Measurements from ENCODE around the gene GPR146.

The GPR146 gene

DNA sequence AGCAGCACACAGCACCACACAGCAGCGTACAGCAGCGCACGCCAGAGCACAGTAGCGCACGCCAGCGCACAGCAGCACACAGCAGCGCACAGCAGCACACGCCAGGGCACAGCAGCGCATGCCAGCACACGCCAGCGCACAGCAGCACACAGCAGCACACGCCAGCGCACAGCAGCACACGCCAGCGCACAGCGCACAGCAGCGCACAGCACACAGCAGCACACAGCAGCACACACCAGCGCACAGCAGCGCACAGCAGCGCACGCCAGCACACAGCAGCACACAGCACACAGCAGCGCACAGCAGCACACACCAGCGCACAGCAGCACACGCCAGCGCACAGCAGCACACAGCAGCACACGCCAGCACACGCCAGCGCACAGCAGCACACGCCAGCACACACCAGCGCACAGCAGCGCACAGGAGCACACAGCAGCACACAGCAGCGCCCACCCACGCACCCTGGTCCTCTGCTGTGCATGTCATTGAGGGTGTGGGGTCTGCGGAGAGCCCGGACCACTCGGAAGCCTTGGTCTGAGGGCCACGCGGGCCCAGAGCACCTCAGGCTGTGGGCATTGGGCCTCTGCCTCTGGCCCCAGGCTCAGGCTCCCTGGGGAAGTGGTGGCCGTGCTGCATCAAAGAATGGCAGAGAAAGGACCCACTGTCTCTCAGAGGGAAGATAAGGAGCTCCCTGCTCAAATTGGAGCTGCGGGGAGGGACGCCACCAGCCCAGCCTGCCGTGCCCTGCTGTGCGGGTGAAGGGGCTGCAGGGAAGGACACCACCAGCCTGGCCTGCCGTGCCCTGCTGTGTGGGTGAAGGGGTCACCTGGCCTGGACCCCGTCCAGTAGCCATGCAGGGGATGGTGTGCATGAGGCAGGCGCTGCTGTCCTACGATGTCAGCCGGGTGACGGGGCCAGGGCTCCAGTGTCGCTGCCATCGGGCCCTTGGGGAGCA, 27.5 kb upstream of the GPR146 start:
- Histone ChIP-seq H2AFZ (ENCODE audit: low read depth, low read length) (no peak overlapping the region), H3K4me1 (ENCODE audit: insufficient read depth, low read length) (peaks cover 9% of the 10 kb centered on the region), H3K4me3 (ENCODE audit: low read length) (no peak overlapping the region), H3K36me3 (ENCODE audit: insufficient read depth, low read length) (peaks cover 31% of the 10 kb centered on the region), H3K27me3 (ENCODE audit: insufficient read depth, low read length) (no peaks in the 10 kb centered on the region), H3K9me3 (ENCODE audit: low read length) (peaks cover 12% of the 10 kb centered on the region)

DNA sequence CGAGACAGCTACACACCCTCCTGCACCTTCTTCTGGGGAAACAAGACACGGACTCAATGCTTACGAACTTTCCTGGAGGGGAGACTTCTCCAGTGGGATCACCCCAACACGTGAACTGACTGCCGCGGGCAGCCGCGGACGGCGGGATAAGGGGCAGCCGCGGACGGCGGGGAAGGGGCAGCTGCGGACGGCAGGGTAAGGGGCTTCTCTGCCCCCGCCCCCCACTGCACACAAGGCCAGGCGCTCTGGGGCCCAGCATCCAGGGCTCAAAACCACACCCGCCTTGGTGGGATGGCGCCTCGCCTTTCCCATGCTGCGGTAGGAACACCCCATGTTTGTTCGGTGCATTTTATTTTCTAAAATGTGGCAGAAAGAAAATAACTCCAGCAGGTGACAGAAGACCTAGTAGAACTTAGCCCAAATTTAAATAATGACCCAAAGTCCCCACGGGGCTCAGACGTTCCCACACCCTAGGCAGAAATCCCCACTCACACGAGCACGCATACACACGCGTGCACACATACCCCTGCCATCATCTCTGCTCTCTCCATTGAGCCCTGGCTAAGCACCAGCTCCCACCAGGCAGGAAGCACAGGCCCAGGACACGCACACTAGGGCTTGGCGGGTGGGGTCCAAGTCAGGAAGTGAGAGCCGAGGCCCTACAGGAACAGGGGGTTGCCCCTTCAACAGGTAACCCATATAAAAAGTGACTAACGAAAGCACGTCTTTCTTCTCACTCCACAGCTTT, 26.6 kb upstream of the GPR146 start:
- Histone ChIP-seq H3K36me3 (ENCODE audit: insufficient read depth, low read length) (peaks cover 40% of the 10 kb centered on the region), H3K4me1 (ENCODE audit: insufficient read depth, low read length) (peaks cover 9% of the 10 kb centered on the region), H3K4me3 (ENCODE audit: low read length) (no peak overlapping the region), H3K9me3 (ENCODE audit: low read length) (peaks cover 18% of the 10 kb centered on the region), H2AFZ (ENCODE audit: low read depth, low read length) (no peak overlapping the region), H3K27me3 (ENCODE audit: insufficient read depth, low read length) (no peaks in the 10 kb centered on the region)

DNA sequence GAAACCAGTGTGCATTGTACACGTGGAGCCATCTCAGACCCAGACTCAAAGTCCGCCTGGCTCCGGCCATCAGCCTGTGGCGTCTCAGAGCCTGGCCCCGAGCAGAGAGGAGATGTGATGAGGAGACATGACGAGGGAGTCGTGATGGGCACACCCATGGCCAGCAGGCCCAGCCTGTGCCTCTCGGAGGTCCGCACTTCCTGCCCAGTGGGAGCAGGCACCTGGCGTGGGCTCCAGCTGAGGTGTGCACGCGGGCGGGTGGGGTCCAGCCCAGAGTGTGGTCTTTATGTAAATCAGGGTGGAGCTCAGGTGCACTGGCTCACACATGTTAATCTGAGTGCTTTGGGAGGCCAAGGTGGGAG, 26.0 kb upstream of the GPR146 start:
- no peak overlapping the region for H3K4me3 ChIP-seq (ENCODE audit: low read length)
- H3K36me3 ChIP-seq (ENCODE audit: insufficient read depth, low read length) = peaks cover 46% of the 10 kb centered on the region
- peaks cover 23% of the 10 kb centered on the region for H3K9me3 ChIP-seq (ENCODE audit: low read length)
- H3K27me3 ChIP-seq (ENCODE audit: insufficient read depth, low read length) = no peaks in the 10 kb centered on the region
- no peak overlapping the region for H2AFZ ChIP-seq (ENCODE audit: low read depth, low read length)
- H3K4me1 ChIP-seq (ENCODE audit: insufficient read depth, low read length) = peaks cover 9% of the 10 kb centered on the region

DNA sequence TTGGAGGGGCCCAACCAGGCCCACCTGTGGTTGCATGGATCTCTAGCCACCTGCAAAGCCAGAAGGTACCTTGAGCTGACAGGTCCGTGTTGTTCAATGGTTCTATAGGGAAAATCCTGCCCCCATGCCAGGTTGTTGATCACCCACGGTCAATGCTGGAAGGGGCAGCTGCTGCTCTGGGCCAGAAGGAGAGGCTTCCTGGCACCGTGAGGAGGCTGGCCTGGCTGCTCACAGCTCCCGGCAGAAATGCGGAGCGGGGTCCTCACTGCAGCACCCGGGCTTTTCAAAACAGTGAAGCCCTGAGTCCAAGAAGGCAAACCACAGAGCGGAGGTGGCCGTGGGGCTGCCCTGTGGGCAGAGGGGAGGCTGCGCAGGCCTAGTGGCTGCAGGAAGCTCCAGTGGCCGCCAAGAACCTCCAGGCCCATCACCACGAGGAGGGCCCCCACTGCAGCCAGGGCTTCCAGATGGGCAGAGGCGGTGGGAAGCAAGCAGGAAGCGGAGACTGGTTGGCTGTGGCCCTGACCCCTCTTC, 25.0 kb upstream of the GPR146 start:
- H3K4me3 ChIP-seq (ENCODE audit: low read length) = no peak overlapping the region
- H3K36me3 ChIP-seq (ENCODE audit: insufficient read depth, low read length) = peaks cover 50% of the 10 kb centered on the region
- no peak overlapping the region for H2AFZ ChIP-seq (ENCODE audit: low read depth, low read length)
- H3K9me3 ChIP-seq (ENCODE audit: low read length) = peaks cover 25% of the 10 kb centered on the region
- no peaks in the 10 kb centered on the region for H3K27me3 ChIP-seq (ENCODE audit: insufficient read depth, low read length)
- H3K4me1 ChIP-seq (ENCODE audit: insufficient read depth, low read length) = peaks cover 5% of the 10 kb centered on the region

DNA sequence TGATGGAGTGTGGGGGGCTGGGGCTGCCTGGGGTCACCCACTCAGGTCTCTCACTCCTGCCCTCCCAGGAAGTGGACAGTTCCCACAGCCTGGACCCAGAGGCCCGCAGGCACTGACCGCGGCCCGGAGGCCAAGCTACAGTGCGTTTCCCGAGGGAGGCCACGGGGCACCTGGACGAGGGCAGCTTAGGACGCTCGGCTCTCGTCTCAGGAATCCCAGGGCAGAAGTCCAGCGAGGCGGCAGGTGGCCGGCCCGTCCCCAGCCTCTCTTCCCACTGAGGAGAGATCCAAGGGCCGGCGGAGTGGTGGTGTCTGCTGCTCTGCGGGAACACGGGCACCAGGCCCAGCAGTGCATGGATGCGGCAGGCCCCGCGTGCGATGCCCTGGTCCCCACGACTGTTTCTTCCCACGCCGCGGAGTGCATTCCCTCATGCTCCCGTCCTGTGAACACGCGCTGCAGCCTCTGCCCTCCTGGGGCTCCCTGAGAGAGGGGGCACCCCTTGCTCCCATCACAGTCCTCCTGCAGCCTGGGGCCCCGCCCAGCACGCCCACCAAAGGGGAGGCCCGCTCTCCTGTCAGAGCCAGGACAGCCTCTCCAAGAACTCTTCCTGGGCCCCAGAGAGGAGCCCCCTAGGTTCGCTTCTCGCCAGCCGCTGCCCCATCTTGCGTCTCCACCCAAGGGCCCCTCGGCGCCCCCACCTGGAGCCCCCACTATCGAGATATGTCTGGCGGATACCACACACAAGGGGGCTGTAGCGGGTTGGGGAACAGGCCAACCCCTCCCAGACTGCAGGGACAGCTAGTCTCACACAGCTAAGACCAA, 24.3 kb upstream of the GPR146 start:
- no peak overlapping the region for H2AFZ ChIP-seq (ENCODE audit: low read depth, low read length)
- peaks cover 25% of the 10 kb centered on the region for H3K9me3 ChIP-seq (ENCODE audit: low read length)
- H3K4me3 ChIP-seq (ENCODE audit: low read length) = no peak overlapping the region
- no peaks in the 10 kb centered on the region for H3K27me3 ChIP-seq (ENCODE audit: insufficient read depth, low read length)
- H3K4me1 ChIP-seq (ENCODE audit: insufficient read depth, low read length) = peaks cover 5% of the 10 kb centered on the region
- H3K36me3 ChIP-seq (ENCODE audit: insufficient read depth, low read length) = peaks cover 53% of the 10 kb centered on the region

DNA sequence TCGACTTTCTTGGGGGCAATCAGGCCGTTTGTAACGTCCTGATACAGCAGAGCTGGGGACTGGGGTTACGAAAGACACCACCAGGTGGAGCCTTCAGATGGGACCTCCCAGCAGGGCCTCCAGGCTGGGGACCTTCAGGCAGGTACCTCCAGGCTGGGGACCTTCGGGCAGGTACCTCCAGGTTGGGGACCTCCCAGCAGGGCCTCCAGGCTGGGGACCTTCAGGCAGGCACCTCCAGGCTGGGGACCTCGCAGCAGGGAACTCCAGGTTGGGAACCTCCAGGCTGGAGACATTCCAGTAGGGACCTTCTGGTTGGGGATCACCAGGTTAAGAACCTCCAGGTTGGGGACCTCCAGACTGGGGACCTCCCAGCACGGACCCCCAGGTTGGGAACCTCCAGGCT, 23.5 kb upstream of the GPR146 start:
- Histone ChIP-seq H2AFZ (ENCODE audit: low read depth, low read length) (no peak overlapping the region), H3K9me3 (ENCODE audit: low read length) (peaks cover 25% of the 10 kb centered on the region), H3K4me3 (ENCODE audit: low read length) (no peak overlapping the region), H3K27me3 (ENCODE audit: insufficient read depth, low read length) (no peaks in the 10 kb centered on the region), H3K36me3 (ENCODE audit: insufficient read depth, low read length) (peaks cover 61% of the 10 kb centered on the region), H3K4me1 (ENCODE audit: insufficient read depth, low read length) (peaks cover 2% of the 10 kb centered on the region)

DNA sequence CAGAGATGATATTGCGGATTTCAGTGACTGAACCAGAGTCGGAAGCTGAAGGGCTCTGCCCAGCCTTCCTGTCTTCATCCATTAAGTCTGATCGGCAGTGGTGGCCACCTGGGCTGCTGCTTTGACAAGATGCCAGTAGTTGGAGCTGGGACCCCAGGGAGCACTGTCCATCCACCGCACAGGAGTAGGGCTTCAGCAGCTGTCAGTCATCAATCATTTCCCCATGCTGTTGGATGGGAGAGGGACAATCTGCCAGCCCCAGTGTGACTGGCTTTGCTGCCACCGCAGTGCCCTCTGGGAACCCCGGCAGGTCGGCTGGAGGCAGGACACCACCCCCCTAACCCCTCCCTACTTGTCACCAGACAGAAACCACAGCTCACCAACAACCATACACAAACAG, 23.0 kb upstream of the GPR146 start:
- no peaks in the 10 kb centered on the region for H3K27me3 ChIP-seq (ENCODE audit: insufficient read depth, low read length)

DNA sequence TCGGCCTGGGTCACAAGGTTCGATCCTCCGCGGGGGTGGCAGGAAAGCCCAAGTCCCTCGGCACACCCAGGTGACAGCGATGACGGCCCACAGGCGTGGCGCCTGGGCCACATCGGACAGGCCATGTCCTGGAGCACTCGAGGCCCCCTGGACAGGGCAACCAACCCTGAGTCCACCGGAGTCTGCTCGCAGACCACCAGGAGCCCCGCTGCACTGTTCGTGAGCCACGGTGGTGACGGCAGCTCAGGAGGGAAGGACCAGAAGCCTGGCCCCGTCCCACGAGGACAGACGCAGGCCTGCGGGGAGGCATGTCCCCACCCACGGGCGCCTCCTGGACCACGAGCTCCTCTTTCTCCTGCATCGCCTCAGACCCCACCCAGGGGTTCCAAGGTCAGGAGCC, 22.4 kb upstream of the GPR146 start:
- H3K27me3 ChIP-seq (ENCODE audit: insufficient read depth, low read length) = no peaks in the 10 kb centered on the region
- H2AFZ ChIP-seq (ENCODE audit: low read depth, low read length) = no peak overlapping the region
- peaks cover 25% of the 10 kb centered on the region for H3K9me3 ChIP-seq (ENCODE audit: low read length)
- H3K36me3 ChIP-seq (ENCODE audit: insufficient read depth, low read length) = peaks cover 70% of the 10 kb centered on the region
- H3K4me3 ChIP-seq (ENCODE audit: low read length) = no peak overlapping the region
- peaks cover 12% of the 10 kb centered on the region for H3K4me1 ChIP-seq (ENCODE audit: insufficient read depth, low read length)

More for the DNA sequence above, 23.0 kb upstream of the GPR146 start:
- Histone ChIP-seq H3K4me3 (ENCODE audit: low read length) (no peak overlapping the region), H3K36me3 (ENCODE audit: insufficient read depth, low read length) (peaks cover 66% of the 10 kb centered on the region), H2AFZ (ENCODE audit: low read depth, low read length) (no peak overlapping the region), H3K9me3 (ENCODE audit: low read length) (peaks cover 25% of the 10 kb centered on the region), H3K4me1 (ENCODE audit: insufficient read depth, low read length) (peaks cover 7% of the 10 kb centered on the region)

DNA sequence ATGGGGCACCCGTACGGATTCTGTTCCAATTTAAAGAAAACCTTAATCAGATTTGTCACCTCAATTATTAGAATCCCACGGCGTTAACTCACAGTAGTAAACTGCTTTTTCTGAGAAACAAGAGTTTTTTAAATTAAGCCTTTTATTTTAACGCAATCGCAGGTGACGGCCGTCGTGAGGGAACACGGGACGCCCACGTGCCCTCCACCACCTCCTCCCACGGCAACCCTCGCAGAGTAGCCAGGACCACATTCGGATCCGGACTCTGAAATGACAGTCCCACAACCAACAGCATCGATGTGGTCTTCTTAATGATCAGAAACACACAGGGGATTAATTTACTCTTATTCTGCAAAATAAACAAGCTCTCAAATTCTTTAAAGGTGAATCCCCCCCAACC, 22.0 kb upstream of the GPR146 start:
- Histone ChIP-seq H3K4me3 (ENCODE audit: low read length) (no peak overlapping the region), H2AFZ (ENCODE audit: low read depth, low read length) (no peak overlapping the region), H3K36me3 (ENCODE audit: insufficient read depth, low read length) (peaks cover 68% of the 10 kb centered on the region), H3K27me3 (ENCODE audit: insufficient read depth, low read length) (no peaks in the 10 kb centered on the region), H3K9me3 (ENCODE audit: low read length) (peaks cover 25% of the 10 kb centered on the region), H3K4me1 (ENCODE audit: insufficient read depth, low read length) (peaks cover 16% of the 10 kb centered on the region)

DNA sequence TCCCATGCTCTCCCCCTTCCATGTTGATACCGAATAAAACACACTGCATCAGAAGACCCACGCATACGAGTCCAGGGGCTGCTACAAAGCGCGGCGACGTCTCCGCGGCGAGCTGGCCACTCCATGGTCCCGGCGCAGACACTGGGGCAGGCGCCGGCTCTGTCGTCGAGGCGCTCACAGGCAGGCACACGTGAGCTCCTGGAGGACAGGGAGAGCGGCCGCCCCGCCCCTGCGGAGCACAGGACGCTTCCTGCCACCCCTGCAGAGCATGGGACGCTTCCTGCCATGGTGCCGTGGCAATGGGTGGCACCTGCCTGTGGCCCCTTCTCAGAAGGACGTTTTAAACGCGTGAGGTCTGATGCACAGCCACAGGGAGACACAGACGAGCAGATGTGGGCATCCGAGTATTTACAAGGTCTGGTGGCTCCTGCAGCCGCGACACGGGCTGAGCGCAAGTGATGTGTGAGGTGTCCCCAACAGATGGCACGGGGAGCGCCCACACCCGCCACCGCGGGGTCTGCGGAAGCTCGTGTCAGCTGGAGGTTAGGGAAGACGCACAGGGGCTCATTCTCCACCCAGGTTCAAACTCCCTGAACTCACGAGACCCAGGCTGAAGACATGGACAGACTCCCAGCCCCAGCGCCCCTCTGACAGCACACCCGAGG, 21.4 kb upstream of the GPR146 start:
- Histone ChIP-seq H3K4me3 (ENCODE audit: low read length) (no peak overlapping the region), H3K4me1 (ENCODE audit: insufficient read depth, low read length) (peaks cover 16% of the 10 kb centered on the region), H3K36me3 (ENCODE audit: insufficient read depth, low read length) (peaks cover 66% of the 10 kb centered on the region), H3K9me3 (ENCODE audit: low read length) (peaks cover 25% of the 10 kb centered on the region), H3K27me3 (ENCODE audit: insufficient read depth, low read length) (no peaks in the 10 kb centered on the region), H2AFZ (ENCODE audit: low read depth, low read length) (no peak overlapping the region)

DNA sequence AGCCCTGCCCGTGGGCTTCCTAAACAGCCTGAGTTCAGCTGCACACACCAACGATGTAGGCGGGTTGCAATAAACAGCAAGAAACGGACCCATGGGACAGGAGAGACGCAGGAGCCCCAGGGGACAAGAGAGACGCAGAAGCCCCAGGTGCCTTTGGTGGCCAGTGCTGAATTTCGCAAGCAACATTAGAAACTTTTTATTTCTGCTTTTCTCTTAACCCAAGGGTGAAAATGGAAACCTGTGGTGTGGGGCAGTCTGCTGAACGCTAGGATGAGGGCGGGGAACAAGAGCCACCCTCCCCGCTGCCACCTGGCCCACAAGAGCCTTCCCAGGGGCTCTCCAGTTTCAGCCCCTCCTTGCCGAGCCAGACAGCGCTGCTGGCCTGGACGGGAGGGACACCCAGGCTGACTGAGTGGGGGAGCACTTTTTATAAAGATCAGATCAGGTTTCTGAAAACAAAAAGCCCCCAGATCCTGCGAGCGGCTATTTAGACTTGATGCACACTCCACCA, 20.0 kb upstream of the GPR146 start:
- Histone ChIP-seq H3K27me3 (ENCODE audit: insufficient read depth, low read length) (no peaks in the 10 kb centered on the region), H2AFZ (ENCODE audit: low read depth, low read length) (no peak overlapping the region), H3K4me1 (ENCODE audit: insufficient read depth, low read length) (peaks cover 24% of the 10 kb centered on the region), H3K36me3 (ENCODE audit: insufficient read depth, low read length) (peaks cover 55% of the 10 kb centered on the region), H3K4me3 (ENCODE audit: low read length) (no peak overlapping the region), H3K9me3 (ENCODE audit: low read length) (peaks cover 25% of the 10 kb centered on the region)
